SK-N-SH treated with all-trans-retinoic acid at 6 μM for 48 hours (cell line): ENCODE measurements around the gene BRPF1.

ENCODE experiments used
- ATAC-seq: fragments of 200-7000 bp; cut with Tn5 transposase; 3 replicates; pipeline ENCODE4 v1.9.1; 2020; ENCODE audit warnings: mild to moderate bottlenecking, moderate library complexity
- ARNTL ChIP-seq: fragments of 450-650 bp; formaldehyde crosslinking; IDR thresholded peaks from 2 replicates; pipeline ENCODE4 v1.5.0; 2020; ENCODE audit warnings: low read depth, mild to moderate bottlenecking, moderate library complexity, borderline replicate concordance
- CREB5 ChIP-seq: fragments of 250-450 bp; sonication (Bioruptor Pico); IDR thresholded peaks from 2 replicates; pipeline ENCODE4 v1.5.1; 2020; ENCODE audit warnings: low read depth, mild to moderate bottlenecking, moderate library complexity
- CSDC2 ChIP-seq: fragments of 250-450 bp; sonication (Bioruptor Pico); IDR thresholded peaks from 2 replicates; pipeline ENCODE4 v1.5.0; 2020; ENCODE audit warnings: mild to moderate bottlenecking, moderate library complexity
- ESRRG ChIP-seq: fragments of 250-450 bp; sonication (Bioruptor Pico); IDR thresholded peaks from 2 replicates; pipeline ENCODE4 v1.6.1; 2021; ENCODE audit warnings: mild to moderate bottlenecking
- GLIS3 ChIP-seq: fragments of 250-450 bp; sonication (Bioruptor Pico); IDR thresholded peaks from 2 replicates; pipeline ENCODE4 v1.5.0; 2020; ENCODE audit warnings: mild to moderate bottlenecking, moderate library complexity
- ISL1 ChIP-seq: fragments of 250-450 bp; sonication (Bioruptor Pico); IDR thresholded peaks from 2 replicates; pipeline ENCODE4 v2.1.2; 2022; ENCODE audit warnings: mild to moderate bottlenecking, moderate library complexity
- PATZ1 ChIP-seq: fragments of 250-450 bp; sonication (Bioruptor Pico); IDR thresholded peaks from 2 replicates; pipeline ENCODE4 v1.8.0; 2020; ENCODE audit warnings: mild to moderate bottlenecking, moderate library complexity, borderline replicate concordance
- SNAI2 ChIP-seq: fragments of 250-450 bp; sonication (Bioruptor Pico); IDR thresholded peaks from 2 replicates; pipeline ENCODE4 v1.5.0; 2020; ENCODE audit warnings: mild to moderate bottlenecking, moderate library complexity
- TCF4 ChIP-seq: fragments of 250-450 bp; sonication (Bioruptor Pico); IDR thresholded peaks from 2 replicates; pipeline ENCODE4 v1.8.0; 2021; ENCODE audit warnings: mild to moderate bottlenecking, moderate library complexity, borderline replicate concordance
- TOX ChIP-seq: fragments of 250-450 bp; sonication (Bioruptor Pico); IDR thresholded peaks from 2 replicates; pipeline ENCODE4 v1.8.0; 2021; ENCODE audit warnings: mild to moderate bottlenecking, moderate library complexity, borderline replicate concordance
- TSHZ2 ChIP-seq: fragments of 250-450 bp; sonication (Bioruptor Pico); IDR thresholded peaks from 2 replicates; pipeline ENCODE4 v1.5.0; 2020; ENCODE audit warnings: mild to moderate bottlenecking, moderate library complexity
- ZC3H10 ChIP-seq: fragments of 250-450 bp; sonication (Bioruptor Pico); IDR thresholded peaks from 2 replicates; pipeline ENCODE4 v1.5.1; 2021; ENCODE audit warnings: mild to moderate bottlenecking, moderate library complexity
- ZNF70 ChIP-seq: fragments of 450-650 bp; formaldehyde crosslinking; IDR thresholded peaks from 2 replicates; pipeline ENCODE4 v1.5.0; 2020; ENCODE audit warnings: mild to moderate bottlenecking, moderate library complexity

Gene BRPF1

GRCh38 chr3:9795207-9795606 is 63.7 kb downstream of the BRPF1 start:
- TF ChIP-seq GLIS3 = no peak
- no peak for ATAC-seq

- no peak for TF ChIP-seq ESRRG (CRISPR knock-in tag)
- no peak for TF ChIP-seq CSDC2
- TF ChIP-seq ZNF70 (CRISPR knock-in tag) = no peak
- no peak for TF ChIP-seq TSHZ2 (CRISPR knock-in tag)
- TF ChIP-seq PATZ1 (CRISPR knock-in tag) = no peak
- no peak for TF ChIP-seq SNAI2 (CRISPR knock-in tag)
- TF ChIP-seq TCF4 = no peak
- no peak for TF ChIP-seq ARNTL (CRISPR knock-in tag)
- no peak for TF ChIP-seq CREB5 (CRISPR knock-in tag)
- no peak for TF ChIP-seq ISL1 (CRISPR knock-in tag)
- no peak for TF ChIP-seq TOX (CRISPR knock-in tag)
- TF ChIP-seq ZC3H10 = no peak
- no peak for ATAC-seq
These were observed 65.8 kb downstream of the BRPF1 start for GRCh38 chr3:9797196-9797945.
